CD14-positive monocyte (primary cell): ENCODE results near the gene CCL11. TPM values are rescaled to one million over a fixed set of nuclear protein-coding genes. Genes with fewer than 3 reads are reported as not detected.

Experiments used
- DNase-seq, 3 donors: peaks; one replicate each; pipeline ENCODE4 v3.0.0-alpha.2; 2011 to 2022
- H2AFZ ChIP-seq: 2 replicates; pipeline ENCODE4 v1.6.0; 2012; ENCODE audit warnings: mild to moderate bottlenecking, low read depth, low read length, inconsistent platforms; ENCODE audit not compliant: insufficient read depth, poor library complexity, severe bottlenecking
- H3K27ac ChIP-seq, 2 donors: 1 replicate in 1 of 2; 2 replicates in 1 of 2; pipeline ENCODE4 v1.5.1; 2012 to 2013; ENCODE audit warnings: low read length in 2 of 2, control low read depth in 1 of 2, inconsistent platforms in 1 of 2, low read depth in 1 of 2, mild to moderate bottlenecking in 1 of 2
- H3K27me3 ChIP-seq, 2 donors: one replicate each; pipeline versions ENCODE4 v1.6.0 to v1.6.1; 2011 to 2013; ENCODE audit warnings: low read length in 2 of 2; ENCODE audit not compliant: control insufficient read depth in 2 of 2, insufficient read depth in 2 of 2
- H3K36me3 ChIP-seq, 2 donors: replicated peaks in 1 of 2; 1 replicate in 1 of 2; 2 replicates in 1 of 2; pipeline versions ENCODE4 v1.5.1 to v1.6.1; 2012 to 2013; ENCODE audit warnings: low read length in 2 of 2, control low read depth in 1 of 2, inconsistent platforms in 1 of 2, mild to moderate bottlenecking in 1 of 2; ENCODE audit not compliant: insufficient read depth in 2 of 2, control insufficient read depth in 1 of 2
- H3K4me1 ChIP-seq, 2 donors: 1 replicate in 1 of 2; 2 replicates in 1 of 2; pipeline versions ENCODE4 v1.5.1 to v1.6.1; 2012 to 2013; ENCODE audit warnings: low read length in 2 of 2, control low read depth in 1 of 2, inconsistent platforms in 1 of 2, mild to moderate bottlenecking in 1 of 2, moderate library complexity in 1 of 2; ENCODE audit not compliant: insufficient read depth in 2 of 2, control insufficient read depth in 1 of 2
- H3K4me2 ChIP-seq: replicated peaks from 2 replicates; pipeline ENCODE3; 2012; ENCODE audit warnings: low read length, moderate library complexity, mild to moderate bottlenecking; ENCODE audit not compliant: poor library complexity, severe bottlenecking; ENCODE audit errors: extremely low read depth
- H3K4me3 ChIP-seq, 3 experiments: fragments of 200-600 bp in 1 of 3; sonication (generic) in 1 of 3; replicated peaks in 1 of 3; 1 replicate in 2 of 3; 2 replicates in 1 of 3; pipeline ENCODE4 v1.5.1; 2011 to 2013; ENCODE audit warnings: low read length in 3 of 3, mild to moderate bottlenecking in 3 of 3, control low read depth in 2 of 3, low read depth in 2 of 3, inconsistent platforms in 1 of 3, moderate library complexity in 1 of 3
- H3K79me2 ChIP-seq: 2 replicates; pipeline ENCODE4 v1.6.0; 2012; ENCODE audit warnings: mild to moderate bottlenecking, control low read depth, inconsistent platforms, low read length, moderate library complexity; ENCODE audit not compliant: insufficient read depth
- H3K9ac ChIP-seq: 2 replicates; pipeline ENCODE4 v1.6.0; 2017; ENCODE audit warnings: low read length, mild to moderate bottlenecking; ENCODE audit not compliant: insufficient read depth, poor library complexity, severe bottlenecking
- H3K9me3 ChIP-seq, 2 donors: replicated peaks in 1 of 2; 1 replicate in 1 of 2; 2 replicates in 1 of 2; pipeline versions ENCODE4 v1.5.1 to v1.6.1; 2012 to 2013; ENCODE audit warnings: low read length in 2 of 2, control low read depth in 1 of 2; ENCODE audit not compliant: control insufficient read depth in 1 of 2, insufficient read depth in 1 of 2
- H4K20me1 ChIP-seq: 2 replicates; pipeline ENCODE4 v1.6.0; 2012; ENCODE audit warnings: mild to moderate bottlenecking, low read length, control low read depth, moderate library complexity; ENCODE audit not compliant: insufficient read depth
- H3K27ac Mint-ChIP-seq, 7 donors: one replicate each; pipeline ENCODE4 v1.8.0; 2020; ENCODE audit warnings: mild to moderate bottlenecking in 7 of 7, mixed read lengths in 7 of 7, moderate library complexity in 6 of 7, inconsistent platforms in 2 of 7
- H3K27me3 Mint-ChIP-seq, 3 donors: one replicate each; pipeline ENCODE4 v1.8.0; 2021 to 2022; ENCODE audit warnings: low read depth in 3 of 3, mild to moderate bottlenecking in 3 of 3, mixed read lengths in 3 of 3, moderate library complexity in 3 of 3, inconsistent platforms in 1 of 3
- H3K36me3 Mint-ChIP-seq, 2 donors: one replicate each; pipeline ENCODE4 v1.8.0; 2020; ENCODE audit warnings: mixed read lengths in 2 of 2, inconsistent platforms in 1 of 2, mild to moderate bottlenecking in 1 of 2
- H3K4me1 Mint-ChIP-seq: one replicate; pipeline ENCODE4 v1.8.0; 2020; ENCODE audit warnings: mild to moderate bottlenecking, mixed read lengths
- H3K4me3 Mint-ChIP-seq, 2 donors: one replicate each; pipeline ENCODE4 v1.8.0; 2020; ENCODE audit warnings: mild to moderate bottlenecking in 2 of 2, mixed read lengths in 2 of 2, moderate library complexity in 1 of 2
- H3K9me3 Mint-ChIP-seq, 7 donors: one replicate each; pipeline ENCODE4 v1.8.0; 2020 to 2022; ENCODE audit warnings: mixed read lengths in 7 of 7, mild to moderate bottlenecking in 6 of 7, moderate library complexity in 6 of 7, inconsistent platforms in 2 of 7
- CTCF ChIP-seq: fragments of 200-600 bp; IDR thresholded peaks from one replicate; pipeline ENCODE4 v1.8.0; 2022; ENCODE audit warnings: antibody characterized with exemption, mild to moderate bottlenecking
- WGBS: methylation state at CpG from one replicate; pipeline ENCODE4 v1.1.5; 2013; ENCODE audit warnings: missing lambda C conversion rate; ENCODE audit not compliant: insufficient coverage; 5-methylcytosine and 5-hydroxymethylcytosine counted together
- intact Hi-C, 2 donors: fragments of 100-400 bp; cut with micrococcal nuclease; formaldehyde crosslinking; loops; one replicate each; pipeline versions ENCODE4 v1.15.0 to v1.15.1; 2023
- polyA plus RNA-seq, 3 donors: library from polyadenylated mRNA; depleted of rRNA in 1 of 3; unstranded in 2 of 3; stranded (reverse) in 1 of 3; fragments of 300-500 nt in 2 of 3; fragments of >200 nt in 1 of 3; fragmentation: Illumina TruSeq in 2 of 3; gene quantifications; 1 replicate in 2 of 3; 2 replicates in 1 of 3; pipeline ENCODE4 v1.2.3, GENCODE V29; 2012 to 2021

CCL11 gene
- polyA plus RNA-seq, 3 donors: not detected

GRCh38 chr17:34249061-34249460, 36.5 kb upstream of the CCL11 start:
- Histone ChIP-seq H3K36me3 (no peaks in the 10 kb centered on the region), H3K9me3 (no peaks in the 10 kb centered on the region), H2AFZ (no peak overlapping the region), H4K20me1 (no peaks in the 10 kb centered on the region), H3K79me2 (no peaks in the 10 kb centered on the region), H3K27ac (peak overlapping the region; percentile 71 to 94), H3K4me1 (peaks cover 84 to 87% of the 10 kb centered on the region in 2 donors), H3K4me2 (peak overlapping the region; percentile 48), H3K27me3 (no peaks in the 10 kb centered on the region), H3K9ac (peak overlapping the region; percentile 55), H3K4me3 (no peak overlapping the region)
- no peak for DNase-seq
- peaks cover 0 to 9% (median 0%) of the 10 kb centered on the region in 7 donors for H3K9me3 Mint-ChIP-seq
- intact Hi-C loops: loop anchor here in 1 of 2 donors (2.0 to 5.0 kb wide), 2 partner anchors 48 to 118 kb away; no protein-coding TSS in a partner anchor
- H3K27ac Mint-ChIP-seq: no peak overlapping the region
- TF ChIP-seq CTCF: no peak
- H3K36me3 Mint-ChIP-seq: peaks cover 3 to 13% of the 10 kb centered on the region in 2 donors
- 29% methylated on average over 1 of the region's 1 CpG for WGBS
- H3K4me3 Mint-ChIP-seq: peak overlapping the region in 1 of 2 donors; percentile 47
- H3K4me1 Mint-ChIP-seq: peaks cover 27% of the 10 kb centered on the region
- H3K27me3 Mint-ChIP-seq: peaks cover 0 to 11% (median 0%) of the 10 kb centered on the region in 3 donors

- no peak overlapping the region for H3K4me3 ChIP-seq
- Mint-ChIP-seq H3K27ac (peak overlapping the region in 1 of 7 donors; percentile 50), H3K4me3 (no peak overlapping the region), H3K36me3 (peaks cover 3 to 13% of the 10 kb centered on the region in 2 donors), H3K27me3 (peaks cover 0 to 11% (median 0%) of the 10 kb centered on the region in 3 donors), H3K4me1 (peaks cover 31% of the 10 kb centered on the region), H3K9me3 (peaks cover 0 to 9% (median 0%) of the 10 kb centered on the region in 7 donors)
- no peak overlapping the region for H2AFZ ChIP-seq
- intact Hi-C loops: loop anchor here in 1 of 2 donors (2.0 to 5.0 kb wide), 2 partner anchors 49 to 118 kb away; no protein-coding TSS in a partner anchor
- no peaks in the 10 kb centered on the region for H3K79me2 ChIP-seq
- TF ChIP-seq CTCF: no peak
- H3K27me3 ChIP-seq: no peaks in the 10 kb centered on the region
- H4K20me1 ChIP-seq: no peaks in the 10 kb centered on the region
- H3K4me2 ChIP-seq: peak overlapping the region; percentile 48
- no CpG with 5 or more reads among the region's 1 CpG for whole genome bisulfite sequencing
- H3K36me3 ChIP-seq: no peaks in the 10 kb centered on the region
- peak overlapping the region; percentile 71 to 94 for H3K27ac ChIP-seq
- H3K4me1 ChIP-seq: peaks cover 84 to 87% of the 10 kb centered on the region in 2 donors
- DNase-seq: peak; percentile 70 to 93 (median 82)
- no peaks in the 10 kb centered on the region for H3K9me3 ChIP-seq
- peak overlapping the region; percentile 55 for H3K9ac ChIP-seq
Measured at GRCh38 chr17:34249478-34249877, 36.1 kb upstream of the CCL11 start.
